A549 (cell line): ENCODE data around the gene SMC5.

Experiments
- CTCF ChIP-seq: fragments of >200 bp; sonication (Bioruptor Twin); formaldehyde crosslinking; IDR thresholded peaks from 3 replicates; pipeline ENCODE4 v1.5.1; 2016
- JUN ChIP-seq, 2 experiments: fragments of >200 bp; sonication (Bioruptor Twin); formaldehyde crosslinking; IDR thresholded peaks; 2 replicates in 1 of 2; 3 replicates in 1 of 2; pipeline ENCODE4 v1.6.1; 2016 to 2017
- MAFK ChIP-seq: fragments of 450-650 bp; IDR thresholded peaks from 2 replicates; pipeline ENCODE4 v1.6.1; 2014; ENCODE audit not compliant: partially characterized antibody
- MYC ChIP-seq: IDR thresholded peaks from 2 replicates; pipeline ENCODE4 v1.6.1; 2012; ENCODE audit warnings: mild to moderate bottlenecking, inconsistent platforms, low read length, improper control_type of control experiment, borderline replicate concordance
- PHF8 ChIP-seq: fragments of 200-600 bp; sonication (generic); IDR thresholded peaks from 2 replicates; pipeline ENCODE4 v1.6.1; 2016; ENCODE audit warnings: low read depth, mild to moderate bottlenecking, antibody characterized with exemption, moderate library complexity, borderline replicate concordance
- POLR2A ChIP-seq: IDR thresholded peaks from 2 replicates; pipeline ENCODE4 v1.6.1; 2012; ENCODE audit warnings: mild to moderate bottlenecking, low read length
- POLR2AphosphoS2 ChIP-seq: conservative IDR thresholded peaks from 2 replicates; pipeline ENCODE4 v1.6.1; 2012; ENCODE audit warnings: low read length, improper control_type of control experiment, inconsistent platforms
- RCOR1 ChIP-seq: fragments of 150-350 bp; IDR thresholded peaks from 2 replicates; pipeline ENCODE4 v1.6.1; 2014; ENCODE audit warnings: antibody characterized with exemption, low read length, low read depth
- SREBF2 ChIP-seq: fragments of 450-650 bp; IDR thresholded peaks from 2 replicates; pipeline ENCODE4 v1.6.1; 2014; ENCODE audit warnings: mild to moderate bottlenecking, moderate library complexity
- TFCP2L1 ChIP-seq: fragments of 250-450 bp; sonication (Bioruptor Pico); IDR thresholded peaks from 2 replicates; pipeline ENCODE4 v1.5.0; 2021; ENCODE audit warnings: mild to moderate bottlenecking
- TF ChIP-seq, protein P1 (sequence below): IDR thresholded peaks from 2 replicates; pipeline ENCODE4 v1.6.1; 2012

DNA sequence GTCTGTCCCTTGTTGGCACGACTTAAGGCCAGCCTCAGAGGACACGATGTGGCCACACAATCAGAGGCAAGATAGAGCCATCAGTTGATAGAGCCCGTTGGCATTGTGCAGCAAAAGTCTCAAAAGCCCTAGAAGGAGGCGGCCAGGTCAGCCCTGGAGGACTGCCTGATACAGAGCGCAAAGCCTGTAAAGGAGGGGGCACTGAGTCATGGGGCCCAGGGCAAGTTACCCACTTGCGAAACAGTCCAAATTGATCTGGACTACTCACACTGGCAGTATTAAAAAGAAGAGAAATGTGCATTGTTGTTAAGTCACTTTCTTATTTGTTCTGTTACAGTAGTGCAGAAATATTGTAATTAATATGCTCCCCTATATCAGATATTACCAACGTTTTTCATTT lies 104.2 kb downstream of the SMC5 start:
- TF ChIP-seq POLR2AphosphoS2 (no peak), CTCF (no peak), PHF8 (no peak), POLR2A (no peak), MYC (no peak), RCOR1 (no peak), TFCP2L1 (CRISPR knock-in tag) (no peak), MAFK (no peak), JUN (IDR thresholded peaks at IDR 0.05) (no peak), SREBF2 (no peak)
- TF ChIP-seq, protein P1, sequence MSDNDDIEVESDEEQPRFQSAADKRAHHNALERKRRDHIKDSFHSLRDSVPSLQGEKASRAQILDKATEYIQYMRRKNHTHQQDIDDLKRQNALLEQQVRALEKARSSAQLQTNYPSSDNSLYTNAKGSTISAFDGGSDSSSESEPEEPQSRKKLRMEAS, result no peak
